Stimulated activated CD4-positive, alpha-beta T cell treated with anti-CD3 and anti-CD28 coated beads, TNF-alpha, amount 100 ng/mL, for 48 hours (primary cell): ENCODE results near the gene DOCK1.

Experiments
- DNase-seq, 3 donors: peaks; one replicate each; pipeline ENCODE4 v3.0.0-alpha.2; 2020; ENCODE audit warnings: low read depth in 3 of 3

The DOCK1 gene

GRCh38 chr10:127402596-127403409 lies 497.6 kb downstream of the DOCK1 start:
- DNase-seq: no peak

- no peak for DNase-seq
These were observed 500.0 kb downstream of the DOCK1 start for GRCh38 chr10:127405221-127405620.

DNA sequence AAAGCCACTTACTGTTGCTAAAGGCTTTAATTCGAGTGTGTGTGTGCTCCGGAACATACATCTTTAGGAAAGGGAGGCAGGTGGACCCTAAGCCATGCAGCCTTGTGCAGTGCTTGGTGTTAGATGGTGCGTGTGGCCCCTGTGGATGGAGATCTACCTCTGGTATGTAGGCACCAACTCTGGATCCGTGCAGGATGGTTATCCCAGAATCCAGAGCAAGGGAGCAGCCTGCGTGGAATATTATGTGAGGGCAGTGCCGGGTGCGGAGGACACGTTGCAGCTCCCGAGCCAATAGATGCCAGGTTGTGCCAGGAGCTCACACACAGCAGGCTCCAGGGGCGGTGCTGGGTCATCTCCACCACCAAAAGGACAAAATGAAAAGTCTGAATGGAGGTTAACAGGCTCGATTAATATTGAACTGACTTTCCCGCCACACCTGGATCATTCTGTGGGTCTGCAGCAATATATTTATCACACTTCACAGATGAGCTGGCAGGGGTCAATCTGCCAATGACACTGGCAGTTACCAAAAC lies 500.9 kb downstream of the DOCK1 start:
- DNase-seq: no peak

- DNase-seq: no peak
These were observed 502.3 kb downstream of the DOCK1 start for GRCh38 chr10:127407551-127407950.

DNA sequence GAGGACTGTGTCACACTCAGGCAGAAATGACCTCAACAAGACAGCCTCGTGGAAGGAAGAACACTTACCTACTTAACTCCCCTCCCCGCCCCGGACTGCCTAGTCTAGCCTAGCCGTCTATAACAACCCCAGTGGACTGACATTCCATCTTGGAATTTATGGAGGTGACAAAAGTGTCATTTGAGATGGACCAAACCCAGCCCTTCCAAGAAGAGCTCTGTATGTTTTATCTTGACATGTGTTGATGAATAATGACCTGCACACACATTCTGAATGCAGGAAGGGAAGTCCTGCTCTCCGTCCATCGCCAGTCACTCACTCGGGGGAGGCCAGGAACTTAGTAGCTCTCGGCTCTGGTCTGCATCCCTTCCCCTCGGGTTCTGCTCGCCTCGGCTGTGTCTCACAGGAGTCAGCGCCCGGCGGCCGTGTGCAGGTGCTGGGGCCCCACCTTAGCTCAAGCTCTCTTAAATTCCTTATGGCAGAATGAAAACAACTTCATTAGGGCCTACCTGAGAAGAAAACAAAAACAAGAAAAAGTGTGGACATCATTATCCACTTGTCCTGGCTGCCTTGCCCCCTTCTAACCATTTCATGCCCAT lies 503.0 kb downstream of the DOCK1 start:
- no peak for DNase-seq

GRCh38 chr10:127408733-127409132 lies 503.5 kb downstream of the DOCK1 start:
- no peak for DNase-seq

GRCh38 chr10:127410030-127410429 lies 504.8 kb downstream of the DOCK1 start:
- no peak for DNase-seq

DNA sequence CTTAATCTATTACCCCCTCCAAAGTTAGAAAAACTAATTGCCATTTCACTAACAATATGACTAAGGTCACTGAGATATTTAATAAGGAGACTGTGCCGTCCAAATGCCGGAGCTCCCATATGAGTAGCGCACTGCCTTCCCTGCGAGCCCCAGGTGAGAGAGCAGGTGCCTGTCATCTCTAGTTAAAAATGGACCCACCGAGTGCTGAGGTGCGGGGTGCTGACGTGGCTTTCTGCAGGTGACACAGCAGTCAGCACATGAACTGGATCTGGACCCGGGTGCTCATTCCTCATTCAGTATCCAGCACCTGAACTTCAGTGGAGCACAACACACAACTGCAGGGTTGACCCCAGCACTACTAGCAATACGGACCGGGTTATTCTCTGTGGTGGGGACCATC lies 505.8 kb downstream of the DOCK1 start:
- no peak for DNase-seq

- no peak for DNase-seq
These were observed 508.1 kb downstream of the DOCK1 start for GRCh38 chr10:127413326-127413725.

- DNase-seq: no peak
These were observed 508.8 kb downstream of the DOCK1 start for GRCh38 chr10:127414024-127414423.

DNA sequence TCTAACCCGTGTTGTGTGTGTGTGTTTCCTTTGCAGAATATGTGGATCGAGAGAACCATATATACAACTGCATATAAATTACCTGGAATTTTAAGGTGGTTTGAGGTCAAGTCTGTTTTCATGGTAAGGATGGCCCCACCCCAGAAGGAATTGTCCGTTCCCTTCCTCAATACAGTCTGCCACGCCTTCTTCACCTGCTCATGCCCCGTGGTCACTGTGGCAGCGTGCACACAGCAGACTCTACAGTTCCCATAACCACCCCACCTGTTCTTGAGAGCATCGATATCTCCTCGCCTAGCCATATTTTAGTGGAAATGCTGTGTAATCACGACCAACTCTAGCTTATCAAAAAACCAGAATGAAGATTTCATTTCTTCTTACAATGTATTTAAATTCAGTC lies 509.9 kb downstream of the DOCK1 start:
- DNase-seq: no peak

- DNase-seq: no peak
These were observed 510.8 kb downstream of the DOCK1 start for GRCh38 chr10:127415901-127416581.

- DNase-seq: no peak
These were observed 511.8 kb downstream of the DOCK1 start for GRCh38 chr10:127417031-127417430.

DNA sequence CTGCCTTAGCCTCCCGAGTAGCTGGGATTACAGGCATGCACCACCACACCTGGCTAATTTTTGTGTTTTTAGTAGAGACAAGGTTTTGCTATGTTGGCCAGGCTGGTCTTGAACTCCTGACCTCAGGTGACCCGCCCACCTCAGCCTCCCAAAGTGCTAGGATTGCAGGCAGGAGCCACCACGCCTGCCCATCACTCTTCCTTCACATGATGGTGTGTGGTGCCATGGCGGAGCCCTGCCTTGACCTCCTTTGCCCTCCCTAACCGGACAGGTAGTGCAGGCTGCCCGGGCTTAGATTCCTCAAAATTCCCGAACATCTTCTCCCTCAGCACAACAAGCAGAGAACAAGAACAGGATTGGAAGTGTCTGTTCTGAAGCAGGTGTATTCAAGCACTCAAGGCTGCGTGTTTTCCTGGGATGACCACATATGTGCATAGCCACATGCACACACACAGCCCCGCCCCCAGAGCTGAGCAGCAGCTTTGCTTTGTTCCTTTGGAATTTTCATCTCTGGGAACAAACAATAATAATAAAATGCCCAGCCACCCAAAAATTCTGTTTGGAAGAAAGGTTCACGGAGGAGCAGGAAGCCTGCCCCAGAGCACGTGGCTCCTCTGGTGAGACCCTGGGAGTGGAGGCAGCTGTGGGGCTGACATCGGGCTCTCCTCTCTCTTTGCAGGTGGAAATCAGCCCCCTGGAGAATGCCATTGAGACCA lies 512.6 kb downstream of the DOCK1 start:
- no peak for DNase-seq

- DNase-seq: no peak
These were observed 513.4 kb downstream of the DOCK1 start for GRCh38 chr10:127418536-127419168.

GRCh38 chr10:127420138-127420684 lies 515.0 kb downstream of the DOCK1 start:
- no peak for DNase-seq

GRCh38 chr10:127423218-127423915 lies 518.1 kb downstream of the DOCK1 start:
- no peak for DNase-seq

DNA sequence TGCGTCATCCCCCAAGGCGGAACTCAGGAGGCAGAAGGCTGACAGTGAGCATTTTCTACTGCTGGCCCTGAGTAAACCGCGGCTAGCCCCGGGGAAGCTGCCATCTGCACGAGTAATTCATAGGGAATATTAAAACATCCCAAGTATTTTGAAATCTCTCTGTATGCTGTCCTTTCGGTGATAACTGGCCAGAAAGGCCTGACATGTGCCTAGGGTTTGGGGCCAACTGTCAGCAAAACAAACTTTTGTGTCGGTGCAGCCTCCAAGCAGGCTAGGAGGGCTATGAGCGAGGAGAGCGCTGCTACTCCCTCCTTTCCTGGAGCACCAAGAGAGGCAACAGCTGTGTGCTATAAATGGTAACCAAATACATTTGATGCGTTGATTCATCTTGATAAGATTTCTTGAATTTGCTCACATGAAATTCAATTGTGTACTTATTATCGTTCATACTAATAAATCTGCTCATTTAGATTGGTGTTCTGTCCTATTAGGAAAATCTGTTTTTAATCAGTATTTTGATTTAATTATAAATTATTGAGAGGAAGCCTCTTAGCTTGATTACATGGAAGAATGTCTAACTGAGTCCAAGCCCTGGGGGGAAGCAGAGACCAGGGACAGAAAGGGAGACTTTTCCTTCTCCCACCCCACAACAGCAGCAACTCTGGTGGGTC lies 519.5 kb downstream of the DOCK1 start:
- no peak for DNase-seq

DNA sequence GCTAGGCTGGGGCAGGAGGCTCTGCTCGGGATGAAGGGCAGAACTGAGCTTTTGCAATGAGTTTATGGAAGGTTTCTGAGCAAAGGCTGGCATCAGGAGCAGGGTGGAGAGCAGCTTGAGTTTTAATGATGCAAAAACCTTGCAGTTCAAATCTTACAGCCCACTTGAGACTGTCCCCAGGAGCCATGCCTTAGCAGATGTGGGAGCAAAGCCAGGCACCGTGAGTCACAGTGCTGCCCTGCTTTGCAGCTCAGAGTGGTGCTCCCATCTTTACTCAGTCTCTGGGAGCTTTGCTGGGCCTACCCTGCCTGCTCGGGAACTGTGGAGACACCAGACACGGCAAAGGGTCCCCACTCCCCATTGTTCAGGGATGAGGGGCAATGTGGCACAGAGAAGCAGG lies 521.5 kb downstream of the DOCK1 start:
- DNase-seq: no peak

DNA sequence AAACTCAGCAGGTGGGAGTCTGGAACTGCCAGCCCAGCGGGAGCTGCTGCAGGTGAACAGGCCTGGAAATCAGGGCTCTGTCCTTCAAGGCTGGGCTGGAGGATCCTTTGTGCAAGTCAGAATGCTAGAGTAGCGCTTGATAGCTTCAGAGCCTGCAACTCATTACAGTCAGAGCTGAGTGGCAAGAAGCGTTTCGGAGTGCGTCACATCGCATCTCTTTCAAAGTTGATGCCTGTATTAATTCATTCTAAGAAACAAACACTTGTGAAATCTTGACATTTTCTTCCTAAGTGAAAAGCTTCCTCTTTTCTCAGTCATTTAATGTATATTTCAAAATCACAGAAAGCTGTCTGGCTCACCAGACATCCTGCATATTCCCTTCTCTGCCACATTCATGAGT lies 522.7 kb downstream of the DOCK1 start:
- DNase-seq: no peak
